ENCODE results near the gene ACADL.
"Not testable (repeated sequence)": the region's sequence is repeated elsewhere in the genome, so short reads cannot be mapped to it uniquely, and the experiment has no call there.

Gene ACADL

GRCh38 chr2:210199854-210200253, 25.4 kb downstream of the ACADL start:
- no peak for DNase-seq (ENCODE audit: low read depth)

- peak; percentile 33 for DNase-seq (ENCODE audit: low read depth)
These were observed 26.0 kb downstream of the ACADL start for GRCh38 chr2:210199186-210199765.

GRCh38 chr2:210198326-210198725, 26.9 kb downstream of the ACADL start:
- peak; percentile 45 for DNase-seq (ENCODE audit: low read depth)

- no peak for DNase-seq (ENCODE audit: low read depth)
These were observed 27.5 kb downstream of the ACADL start for GRCh38 chr2:210197720-210198119.

- peak; percentile 57 for DNase-seq (ENCODE audit: low read depth)
These were observed 30.0 kb downstream of the ACADL start for GRCh38 chr2:210195101-210195852.

- DNase-seq (ENCODE audit: low read depth) = no peak
These were observed 34.9 kb downstream of the ACADL start for GRCh38 chr2:210190345-210190744.

GRCh38 chr2:210189452-210190138, 35.7 kb downstream of the ACADL start:
- DNase-seq (ENCODE audit: low read depth) = no peak

- peak; percentile 5 for DNase-seq (ENCODE audit: low read depth)
These were observed 36.5 kb downstream of the ACADL start for GRCh38 chr2:210188755-210189154.

GRCh38 chr2:210188190-210188589, 37.1 kb downstream of the ACADL start:
- DNase-seq (ENCODE audit: low read depth) = no peak

- DNase-seq (ENCODE audit: low read depth) = not testable (repeated sequence)
These were observed 41.3 kb downstream of the ACADL start for GRCh38 chr2:210183936-210184335.

- DNase-seq (ENCODE audit: low read depth) = not testable (repeated sequence)
These were observed 43.6 kb downstream of the ACADL start for GRCh38 chr2:210181606-210182088.

GRCh38 chr2:210181033-210181605, 44.1 kb downstream of the ACADL start:
- not testable (repeated sequence) for DNase-seq (ENCODE audit: low read depth)

GRCh38 chr2:210180477-210180876, 44.8 kb downstream of the ACADL start:
- no peak for DNase-seq (ENCODE audit: low read depth)

- no peak for DNase-seq (ENCODE audit: low read depth)
These were observed 45.8 kb downstream of the ACADL start for GRCh38 chr2:210179351-210179990.

- no peak for DNase-seq (ENCODE audit: low read depth)
These were observed 47.5 kb downstream of the ACADL start for GRCh38 chr2:210177769-210178168.

GRCh38 chr2:210177115-210177514, 48.1 kb downstream of the ACADL start:
- not testable (repeated sequence) for DNase-seq (ENCODE audit: low read depth)

- DNase-seq (ENCODE audit: low read depth) = no peak
These were observed 51.2 kb downstream of the ACADL start for GRCh38 chr2:210174086-210174485.

GRCh38 chr2:210172219-210172575, 53.0 kb downstream of the ACADL start:
- no peak for DNase-seq (ENCODE audit: low read depth)

- peak; percentile 97 for DNase-seq (ENCODE audit: low read depth)
These were observed 53.7 kb downstream of the ACADL start, which contains the start of gene KANSL1L for GRCh38 chr2:210171309-210172218. Gene KANSL1L (minus strand): TSS chr2:210171409. CDS start chr2:210154582, 16,827 bp downstream.

- DNase-seq (ENCODE audit: low read depth) = peak; percentile 95
These were observed 54.6 kb downstream of the ACADL start for GRCh38 chr2:210170446-210171303.
